HG02852 (cell line): Measurements from ENCODE around the gene JAG2.

Source experiments
- ATAC-seq: cut with Tn5 transposase; IDR thresholded peaks from one replicate; pipeline ENCODE4 v1.9.1; 2021; ENCODE audit warnings: mild to moderate bottlenecking, moderate library complexity; ENCODE audit not compliant: unreplicated experiment

Gene JAG2

DNA sequence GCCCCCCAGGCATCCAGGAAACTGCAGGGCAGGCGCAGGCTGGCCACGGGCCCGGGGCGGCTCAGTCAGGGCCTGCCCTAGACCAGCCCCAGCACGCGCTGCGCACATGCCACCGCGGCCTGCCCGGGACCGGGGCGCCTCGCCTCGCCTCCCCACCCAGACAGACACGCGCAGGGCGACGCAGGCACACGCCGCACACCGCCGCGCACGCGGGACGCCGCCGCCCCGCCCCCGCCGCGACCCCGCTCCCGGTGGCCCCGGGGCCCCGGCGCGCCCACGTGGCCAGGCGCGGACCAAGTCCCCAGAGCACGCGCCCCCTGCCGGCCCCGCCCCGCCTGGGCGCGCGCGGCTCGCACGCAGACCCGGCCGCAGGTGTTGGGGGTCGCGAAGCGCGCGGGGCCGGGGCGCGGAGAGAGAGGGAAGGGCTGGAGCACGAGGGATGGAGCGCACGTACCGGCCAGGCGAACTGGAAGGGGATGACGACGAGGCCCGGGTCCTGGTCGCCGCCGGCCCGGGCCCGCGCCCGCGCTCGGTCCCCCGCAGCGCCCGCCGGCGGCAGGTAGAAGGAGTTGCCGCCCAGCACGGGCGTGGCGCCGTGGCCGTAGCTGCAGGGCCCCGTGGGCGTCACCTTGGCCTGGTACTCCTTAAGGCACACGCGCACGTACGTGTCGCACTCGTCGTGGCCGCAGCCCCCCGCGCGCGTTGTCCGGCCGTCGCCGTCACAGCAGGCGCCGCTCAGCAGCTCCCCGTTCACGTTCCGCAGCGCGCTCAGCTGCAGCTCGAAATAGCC is 1.1 kb downstream of the JAG2 start:
- ATAC-seq: no peak

GRCh38 chr14:105166571-105167302 is 1.8 kb downstream of the JAG2 start:
- ATAC-seq: no peak

DNA sequence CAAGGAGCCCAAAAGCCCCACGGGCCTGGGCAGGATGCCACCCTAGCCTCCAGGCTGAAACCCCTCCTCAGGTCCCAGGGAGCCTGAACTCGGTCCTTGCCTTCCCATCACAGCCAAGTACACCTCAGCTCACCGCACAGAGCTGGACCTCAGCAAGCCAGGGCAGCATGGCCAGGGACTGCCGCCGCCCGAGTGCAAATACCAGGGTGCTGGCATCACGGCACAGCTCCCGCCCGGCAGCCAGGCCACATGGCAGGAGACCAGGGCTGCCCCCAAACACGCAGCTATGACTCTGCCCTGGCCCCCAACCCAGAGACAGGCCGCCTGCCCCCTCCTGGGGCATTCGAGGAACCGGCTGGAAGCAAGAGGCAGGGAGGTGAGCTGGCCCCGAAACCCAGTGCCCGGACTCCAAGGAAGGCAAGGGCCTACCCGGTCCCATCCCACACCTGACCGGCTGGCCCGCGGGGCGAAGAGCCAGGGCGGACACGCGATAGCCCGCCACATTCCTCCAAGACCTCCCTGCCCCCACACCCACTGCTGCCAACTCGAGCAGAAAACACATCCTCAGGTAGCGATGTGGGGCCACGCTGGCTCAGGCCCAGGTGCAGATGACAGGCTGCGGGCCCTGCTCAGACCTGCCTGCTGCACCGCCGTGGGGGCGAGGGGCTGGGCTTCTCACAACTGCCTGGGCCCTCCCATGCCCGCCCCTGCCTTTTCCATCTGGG is 2.7 kb downstream of the JAG2 start:
- ATAC-seq: no peak

DNA sequence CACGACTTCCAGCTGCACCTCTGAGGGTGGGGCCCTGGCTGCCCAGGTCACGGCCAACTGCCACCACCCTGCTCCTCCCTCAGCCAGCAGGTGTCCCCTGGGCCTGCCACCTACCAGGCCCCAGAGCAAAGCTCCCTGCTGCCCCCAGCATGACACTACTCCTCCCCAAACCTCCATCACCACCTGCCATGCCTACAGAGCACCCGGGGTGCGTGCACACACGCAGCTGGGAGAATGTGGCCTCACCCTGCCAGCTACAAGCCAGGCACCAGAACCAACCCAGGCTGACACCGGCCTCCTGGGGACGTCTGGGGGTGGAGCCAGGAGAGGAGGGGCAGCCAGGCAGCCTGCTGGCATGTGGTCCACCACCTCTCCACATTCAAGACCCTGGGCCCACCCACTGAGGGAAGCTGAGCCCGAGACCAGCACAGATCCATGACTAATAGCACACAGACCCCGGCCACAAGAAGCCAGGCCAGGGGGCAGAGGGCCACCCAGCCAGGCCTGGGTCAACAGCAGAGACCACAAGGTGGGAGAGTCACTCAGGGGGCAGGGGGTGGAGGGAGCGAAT is 3.4 kb downstream of the JAG2 start:
- ATAC-seq: no peak

- ATAC-seq: no peak
These were observed 5.4 kb downstream of the JAG2 start for GRCh38 chr14:105163040-105163742.

GRCh38 chr14:105162669-105162979 is 6.0 kb downstream of the JAG2 start:
- no peak for ATAC-seq

GRCh38 chr14:105161964-105162668 is 6.5 kb downstream of the JAG2 start:
- ATAC-seq: no peak

- ATAC-seq: no peak
These were observed 7.3 kb downstream of the JAG2 start for GRCh38 chr14:105161309-105161708.

DNA sequence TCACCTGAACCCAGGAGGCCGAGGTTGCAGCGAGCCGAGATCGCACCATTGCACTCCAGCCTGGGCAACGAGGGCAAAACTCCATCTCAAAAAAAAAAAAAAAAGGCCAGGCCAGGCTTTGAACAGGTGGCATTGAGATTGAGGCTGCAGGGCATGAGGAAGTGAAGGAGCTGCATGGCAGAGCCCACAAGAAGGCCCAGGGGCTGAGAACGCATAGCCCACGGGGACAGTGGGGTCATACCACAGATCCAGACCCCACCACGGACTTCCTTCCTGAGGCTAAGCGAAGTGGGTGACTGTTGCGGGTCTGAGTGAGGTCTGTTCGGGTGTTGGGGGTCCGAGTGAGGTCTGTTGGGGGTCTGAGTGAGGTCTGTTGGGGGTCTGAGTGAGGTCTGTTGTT is 7.8 kb downstream of the JAG2 start:
- no peak for ATAC-seq

GRCh38 chr14:105159344-105159743 is 9.2 kb downstream of the JAG2 start:
- no peak for ATAC-seq

- no peak for ATAC-seq
These were observed 9.8 kb downstream of the JAG2 start for GRCh38 chr14:105158794-105159193.

- no peak for ATAC-seq
These were observed 10.7 kb downstream of the JAG2 start for GRCh38 chr14:105157872-105158271.

DNA sequence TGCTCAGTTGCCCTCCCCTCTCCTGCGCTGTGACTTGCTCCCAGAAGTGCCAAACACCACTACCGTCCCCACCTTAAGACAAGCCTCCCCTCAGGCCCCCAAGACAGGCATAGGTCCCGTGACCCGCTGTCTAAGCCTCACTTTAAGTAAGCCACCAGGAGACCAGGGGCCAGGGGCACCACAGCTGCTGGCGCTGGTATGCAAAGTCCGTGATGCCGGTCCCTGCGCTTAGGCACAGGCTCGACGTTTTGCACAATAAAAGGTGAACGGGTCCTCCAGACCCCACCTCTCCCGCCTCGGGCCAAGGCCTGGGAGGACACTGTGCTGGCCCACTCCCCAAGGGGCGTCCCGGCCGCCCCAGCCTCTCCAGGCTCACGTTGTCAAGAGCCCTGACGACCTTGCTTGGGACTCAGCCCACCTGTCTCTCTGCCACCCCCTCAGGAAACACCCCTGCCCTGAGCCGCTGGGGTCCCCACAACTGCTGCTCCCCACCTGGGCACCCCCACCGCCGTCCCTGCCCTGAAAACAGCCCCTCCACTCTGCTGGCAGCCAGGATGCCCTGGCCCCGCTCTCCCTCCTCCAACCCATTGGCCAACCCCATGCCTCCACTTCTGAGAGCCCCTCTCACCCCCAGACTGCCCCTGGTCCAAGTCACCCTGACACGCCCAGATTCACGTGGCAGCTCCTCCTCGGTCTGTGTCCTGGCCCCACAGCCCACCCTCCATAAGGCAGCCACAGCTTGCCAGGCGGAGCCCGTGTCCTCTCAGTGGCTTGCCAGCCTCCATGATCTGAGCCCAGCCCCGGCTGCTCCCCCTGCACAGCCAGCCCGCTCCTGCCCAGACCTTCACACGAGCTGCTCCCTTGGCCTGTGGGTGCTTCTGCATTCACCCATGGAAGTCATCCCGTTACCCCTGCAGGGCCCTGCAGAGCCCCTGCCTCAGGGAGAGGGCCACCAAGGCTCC is 11.9 kb downstream of the JAG2 start:
- no peak for ATAC-seq

DNA sequence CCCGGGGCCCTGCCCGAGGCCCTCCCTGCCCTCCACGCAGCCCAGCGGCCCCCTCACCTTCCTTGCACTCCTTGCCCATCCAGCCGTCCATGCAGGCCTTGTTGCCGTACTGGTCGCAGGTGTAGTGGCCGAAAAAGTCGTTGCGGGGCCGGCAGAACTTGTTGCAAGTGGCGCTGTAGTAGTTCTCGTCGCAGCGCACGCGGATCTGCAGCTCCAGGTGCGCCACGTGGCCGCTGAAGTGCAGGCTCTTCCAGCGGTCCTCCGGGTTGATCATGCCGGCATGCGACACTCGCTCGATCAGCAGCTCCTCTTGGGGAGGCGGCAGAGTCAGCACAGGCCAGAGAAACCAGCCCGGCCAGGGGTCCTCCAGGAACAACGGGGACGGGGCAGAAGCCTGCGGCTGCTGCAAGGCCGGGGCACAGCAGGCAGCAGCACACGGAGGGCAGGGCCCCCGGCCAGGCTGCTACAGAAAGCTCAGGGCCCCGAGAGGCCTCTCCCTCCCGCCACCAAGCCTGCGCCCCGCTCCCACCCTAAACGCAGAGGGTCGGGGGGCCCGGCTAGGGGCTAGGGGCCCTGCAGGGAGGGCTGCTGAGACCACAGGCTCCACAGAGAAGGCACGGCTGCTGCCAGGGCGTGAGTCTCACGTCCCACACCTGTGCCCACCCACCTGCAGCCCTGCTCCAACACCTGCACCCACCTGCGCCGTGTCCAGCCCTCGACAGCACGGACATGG is 12.7 kb downstream of the JAG2 start:
- no peak for ATAC-seq

DNA sequence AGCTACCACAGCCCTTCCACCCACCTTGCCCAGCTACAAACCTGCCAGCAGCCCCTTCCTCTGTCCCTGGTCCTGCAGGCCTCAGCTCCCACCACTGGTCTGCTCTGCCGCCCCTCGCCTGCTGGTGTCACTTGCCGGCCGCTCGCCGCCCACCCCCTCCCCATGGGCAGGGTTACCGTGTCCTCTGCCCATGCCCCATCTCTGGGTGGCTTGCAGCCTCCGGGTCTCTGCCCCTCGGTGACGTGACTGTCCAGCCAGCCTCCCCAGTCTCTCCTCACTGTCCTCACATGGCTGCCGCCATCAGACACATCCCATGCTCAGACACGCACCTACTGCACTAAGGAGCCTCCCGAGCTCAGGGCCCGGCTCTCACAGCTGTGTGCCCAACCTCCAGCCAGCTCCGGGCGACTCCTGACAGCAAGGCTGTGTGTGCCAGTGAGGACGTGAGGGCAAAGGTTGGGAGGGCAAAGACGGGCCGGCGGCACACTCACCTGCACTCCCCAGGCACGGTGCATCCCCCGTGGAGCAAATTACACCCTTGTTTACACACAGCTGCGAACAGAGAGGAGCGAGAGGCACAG is 13.4 kb downstream of the JAG2 start:
- ATAC-seq: no peak

GRCh38 chr14:105154476-105154871 is 14.1 kb downstream of the JAG2 start:
- ATAC-seq: no peak

DNA sequence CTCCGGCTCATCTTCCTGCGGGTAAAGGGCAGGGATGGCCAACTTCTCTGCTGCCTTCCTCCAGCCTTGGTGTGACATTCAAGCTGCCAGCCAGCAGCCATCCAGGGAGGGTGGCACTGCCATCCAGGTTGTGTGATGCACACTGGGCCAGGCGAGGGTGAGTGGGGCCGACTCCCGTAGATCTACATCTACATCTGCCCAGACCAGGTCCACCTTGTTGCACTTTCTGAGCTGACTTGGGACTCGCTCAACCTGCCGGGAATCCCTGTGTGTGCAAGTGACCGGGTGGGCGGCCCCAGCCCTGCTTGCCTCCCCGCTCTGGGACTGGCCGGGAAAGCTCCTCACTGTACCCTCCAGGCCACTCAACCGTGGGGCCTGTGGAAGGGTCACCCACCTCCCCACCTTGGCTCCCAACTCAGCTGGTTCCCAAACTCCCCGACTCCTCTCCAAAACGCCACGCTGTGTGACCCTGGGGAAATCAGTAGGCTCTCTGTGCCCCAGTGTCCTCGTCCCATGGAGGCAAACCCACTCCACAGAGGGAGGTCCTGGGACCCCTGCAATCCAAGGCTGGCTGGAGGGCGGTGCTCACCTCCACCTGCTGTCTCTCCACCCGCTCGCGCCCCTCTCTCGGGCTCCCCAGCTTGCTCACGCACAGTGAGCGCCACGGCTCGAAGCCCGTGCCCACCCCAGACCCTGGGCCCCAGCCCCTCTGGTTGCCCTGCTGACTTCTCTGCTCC is 14.7 kb downstream of the JAG2 start:
- no peak for ATAC-seq

DNA sequence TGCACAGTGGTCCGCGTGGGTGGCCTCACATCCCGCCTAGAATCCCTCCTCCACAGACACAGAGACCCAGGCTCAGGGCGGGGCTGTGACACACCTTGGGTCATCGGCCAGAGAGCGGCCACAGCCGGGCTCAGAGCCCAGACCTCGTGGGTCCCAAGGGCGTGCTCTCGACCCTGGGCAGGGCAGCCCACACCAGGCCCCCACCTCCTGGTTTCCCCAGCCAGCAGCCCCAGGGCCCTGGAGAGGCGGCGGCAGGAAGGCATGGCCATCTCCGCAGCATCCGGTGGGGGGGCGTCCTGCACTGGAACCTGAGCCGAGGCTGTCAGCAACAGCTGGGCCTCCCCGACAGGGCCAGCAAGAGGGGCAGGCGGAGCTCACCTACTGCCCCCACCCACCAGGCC is 15.2 kb downstream of the JAG2 start:
- no peak for ATAC-seq
